Effector memory CD8-positive, alpha-beta T cell (primary cell): Measurements from ENCODE around the gene BRD4.

Experiments
- ATAC-seq: fragments of 150-1000 bp; cut with Tn5 transposase; replicated peaks from 2 replicates; pipeline ENCODE4 v1.10.0; 2021; ENCODE audit warnings: mild to moderate bottlenecking, moderate library complexity
- DNase-seq, 3 experiments: peaks; one replicate each; pipeline ENCODE4 v3.0.0; 2021
- H3K27ac Mint-ChIP-seq, 2 donors: one replicate each; pipeline ENCODE4 v1.8.0; 2022; ENCODE audit warnings: mild to moderate bottlenecking in 2 of 2, mixed read lengths in 2 of 2, moderate library complexity in 2 of 2
- H3K27me3 Mint-ChIP-seq, 2 donors: one replicate each; pipeline ENCODE4 v1.8.0; 2022; ENCODE audit warnings: mixed read lengths in 2 of 2
- H3K36me3 Mint-ChIP-seq: one replicate; pipeline ENCODE4 v1.8.0; 2022; ENCODE audit warnings: mild to moderate bottlenecking, moderate library complexity, mixed read lengths; ENCODE audit not compliant: insufficient read depth
- H3K4me1 Mint-ChIP-seq, 2 donors: one replicate each; pipeline ENCODE4 v1.8.0; 2022; ENCODE audit warnings: low read depth in 2 of 2, mixed read lengths in 2 of 2
- H3K4me3 Mint-ChIP-seq, 2 donors: one replicate each; pipeline ENCODE4 v1.8.0; 2022; ENCODE audit warnings: mild to moderate bottlenecking in 2 of 2, mixed read lengths in 2 of 2, moderate library complexity in 2 of 2
- H3K9me3 Mint-ChIP-seq, 2 donors: one replicate each; pipeline ENCODE4 v1.8.0; 2022; ENCODE audit warnings: mixed read lengths in 2 of 2

Gene BRD4

GRCh38 chr19:15269806-15270205, 62.5 kb downstream of the BRD4 start:
- Mint-ChIP-seq H3K9me3 (no peaks in the 10 kb centered on the region), H3K27ac (peak overlapping the region; percentile 59 to 83), H3K27me3 (no peaks in the 10 kb centered on the region), H3K4me1 (peaks cover 53 to 58% of the 10 kb centered on the region in 2 donors), H3K4me3 (no peak overlapping the region), H3K36me3 (peaks cover 64% of the 10 kb centered on the region)
- ATAC-seq: no peak
- no peak for DNase-seq

GRCh38 chr19:15268928-15269253, 63.4 kb downstream of the BRD4 start:
- Mint-ChIP-seq H3K4me1 (peaks cover 46 to 49% of the 10 kb centered on the region in 2 donors), H3K9me3 (no peaks in the 10 kb centered on the region), H3K36me3 (peaks cover 70% of the 10 kb centered on the region), H3K27ac (peak overlapping the region; percentile 81 to 83), H3K4me3 (no peak overlapping the region), H3K27me3 (no peaks in the 10 kb centered on the region)
- DNase-seq (no peak), ATAC-seq (no peak)

GRCh38 chr19:15268192-15268927, 64.0 kb downstream of the BRD4 start:
- H3K4me1 Mint-ChIP-seq: peaks cover 44 to 48% of the 10 kb centered on the region in 2 donors
- no peaks in the 10 kb centered on the region for H3K27me3 Mint-ChIP-seq

GRCh38 chr19:15266683-15267082, 65.7 kb downstream of the BRD4 start:
- Mint-ChIP-seq H3K27me3 (no peaks in the 10 kb centered on the region), H3K4me3 (no peak overlapping the region), H3K36me3 (peaks cover 80% of the 10 kb centered on the region), H3K27ac (peak overlapping the region in 1 of 2 donors; percentile 32), H3K9me3 (no peaks in the 10 kb centered on the region), H3K4me1 (peaks cover 35 to 42% of the 10 kb centered on the region in 2 donors)
- ATAC-seq (no peak), DNase-seq (no peak)

More at GRCh38 chr19:15268192-15268927, 64.0 kb downstream of the BRD4 start:
- peaks cover 73% of the 10 kb centered on the region for H3K36me3 Mint-ChIP-seq
- H3K9me3 Mint-ChIP-seq: no peaks in the 10 kb centered on the region
- H3K27ac Mint-ChIP-seq: peak overlapping the region; percentile 81 to 83
- H3K4me3 Mint-ChIP-seq: no peak overlapping the region
- no peak for DNase-seq
- no peak for ATAC-seq

- Mint-ChIP-seq H3K4me1 (peaks cover 26 to 33% of the 10 kb centered on the region in 2 donors), H3K27me3 (no peaks in the 10 kb centered on the region), H3K4me3 (no peak overlapping the region), H3K9me3 (no peaks in the 10 kb centered on the region), H3K36me3 (peaks cover 81% of the 10 kb centered on the region), H3K27ac (peak overlapping the region in 1 of 2 donors; percentile 32)
- ATAC-seq (no peak), DNase-seq (no peak)
Observed at GRCh38 chr19:15265850-15266248, 66.5 kb downstream of the BRD4 start.

GRCh38 chr19:15265214-15265849, 67.0 kb downstream of the BRD4 start:
- Mint-ChIP-seq H3K27me3 (no peaks in the 10 kb centered on the region), H3K36me3 (peaks cover 83% of the 10 kb centered on the region), H3K4me3 (no peak overlapping the region), H3K27ac (no peak overlapping the region), H3K9me3 (no peaks in the 10 kb centered on the region), H3K4me1 (peaks cover 23 to 29% of the 10 kb centered on the region in 2 donors)
- DNase-seq (no peak), ATAC-seq (no peak)

GRCh38 chr19:15264933-15265206, 67.5 kb downstream of the BRD4 start:
- Mint-ChIP-seq H3K27me3 (no peaks in the 10 kb centered on the region), H3K9me3 (no peaks in the 10 kb centered on the region), H3K4me3 (no peak overlapping the region), H3K36me3 (peaks cover 80% of the 10 kb centered on the region), H3K4me1 (peaks cover 19 to 25% of the 10 kb centered on the region in 2 donors), H3K27ac (no peak overlapping the region)
- no peak for DNase-seq
- ATAC-seq: no peak

GRCh38 chr19:15264061-15264932, 68.0 kb downstream of the BRD4 start:
- ATAC-seq: peak; percentile 66

GRCh38 chr19:15263361-15263985, 68.9 kb downstream of the BRD4 start:
- Mint-ChIP-seq H3K4me3 (no peak overlapping the region), H3K36me3 (peaks cover 76% of the 10 kb centered on the region), H3K4me1 (peaks cover 16% of the 10 kb centered on the region in 2 donors), H3K9me3 (no peaks in the 10 kb centered on the region), H3K27me3 (no peaks in the 10 kb centered on the region), H3K27ac (no peak overlapping the region)
- ATAC-seq (no peak), DNase-seq (no peak)

More at GRCh38 chr19:15264061-15264932, 68.0 kb downstream of the BRD4 start:
- H3K9me3 Mint-ChIP-seq: no peaks in the 10 kb centered on the region
- H3K27ac Mint-ChIP-seq: peak overlapping the region in 1 of 2 donors; percentile 35
- no peaks in the 10 kb centered on the region for H3K27me3 Mint-ChIP-seq
- peaks cover 79% of the 10 kb centered on the region for H3K36me3 Mint-ChIP-seq
- no peak overlapping the region for H3K4me3 Mint-ChIP-seq
- peaks cover 19% of the 10 kb centered on the region in 2 donors for H3K4me1 Mint-ChIP-seq
- peak; percentile 64 to 69 (median 64) for DNase-seq

- no peak for ATAC-seq
- Mint-ChIP-seq H3K27ac (no peak overlapping the region), H3K4me3 (no peak overlapping the region), H3K9me3 (no peaks in the 10 kb centered on the region), H3K27me3 (no peaks in the 10 kb centered on the region), H3K4me1 (peaks cover 8% of the 10 kb centered on the region in 2 donors), H3K36me3 (peaks cover 64% of the 10 kb centered on the region)
- DNase-seq: no peak
Observed at GRCh38 chr19:15262011-15262410, 70.3 kb downstream of the BRD4 start.

- ATAC-seq (no peak), DNase-seq (no peak)
- H3K9me3 Mint-ChIP-seq: no peaks in the 10 kb centered on the region
- H3K27ac Mint-ChIP-seq: no peak overlapping the region
- H3K27me3 Mint-ChIP-seq: no peaks in the 10 kb centered on the region
- H3K4me1 Mint-ChIP-seq: peaks cover 6 to 8% of the 10 kb centered on the region in 2 donors
- peaks cover 69% of the 10 kb centered on the region for H3K36me3 Mint-ChIP-seq
- H3K4me3 Mint-ChIP-seq: no peak overlapping the region
Observed at GRCh38 chr19:15260939-15261338, 71.4 kb downstream of the BRD4 start.

- H3K27ac Mint-ChIP-seq: peak overlapping the region in 1 of 2 donors; percentile 29
- no peak for DNase-seq
- H3K27me3 Mint-ChIP-seq: no peaks in the 10 kb centered on the region
- no peak overlapping the region for H3K4me3 Mint-ChIP-seq
- no peak for ATAC-seq
- H3K9me3 Mint-ChIP-seq: no peaks in the 10 kb centered on the region
- H3K36me3 Mint-ChIP-seq: peaks cover 76% of the 10 kb centered on the region
- peaks cover 6 to 8% of the 10 kb centered on the region in 2 donors for H3K4me1 Mint-ChIP-seq
Observed at GRCh38 chr19:15259907-15260306, 72.4 kb downstream of the BRD4 start.

GRCh38 chr19:15257782-15258181, 74.6 kb downstream of the BRD4 start:
- DNase-seq (no peak), ATAC-seq (no peak)
- Mint-ChIP-seq H3K4me1 (peaks cover 6 to 8% of the 10 kb centered on the region in 2 donors), H3K36me3 (peaks cover 72% of the 10 kb centered on the region), H3K9me3 (no peaks in the 10 kb centered on the region), H3K4me3 (no peak overlapping the region), H3K27me3 (no peaks in the 10 kb centered on the region), H3K27ac (no peak overlapping the region)
